Measurements from ENCODE around the gene RAP1A.
"Not testable (repeated sequence)": the region's sequence is repeated elsewhere in the genome, so short reads cannot be mapped to it uniquely, and the experiment has no call there.

The RAP1A gene

GRCh38 chr1:111599781-111600693 lies 19.6 kb upstream of the RAP1A start:
- no peak for DNase-seq

GRCh38 chr1:111600886-111601386 lies 18.7 kb upstream of the RAP1A start:
- DNase-seq = no peak

- no peak for DNase-seq
These were observed 17.3 kb upstream of the RAP1A start for GRCh38 chr1:111602302-111602701.

GRCh38 chr1:111602974-111603373 lies 16.6 kb upstream of the RAP1A start:
- DNase-seq = no peak

GRCh38 chr1:111603979-111604378 lies 15.6 kb upstream of the RAP1A start:
- no peak for DNase-seq

- peak; percentile 76 for DNase-seq
These were observed 14.7 kb upstream of the RAP1A start for GRCh38 chr1:111604931-111605330.

- peak; percentile 10 for DNase-seq
These were observed 14.0 kb upstream of the RAP1A start for GRCh38 chr1:111605576-111605975.

- not testable (repeated sequence) for DNase-seq
These were observed 13.0 kb upstream of the RAP1A start for GRCh38 chr1:111606457-111607215.

- not testable (repeated sequence) for DNase-seq
These were observed 11.1 kb upstream of the RAP1A start for GRCh38 chr1:111608528-111608927.

- DNase-seq = peak; percentile 35
These were observed 7.6 kb upstream of the RAP1A start for GRCh38 chr1:111611986-111612385.

- DNase-seq = no peak
These were observed 3.5 kb upstream of the RAP1A start for GRCh38 chr1:111615870-111616715.

GRCh38 chr1:111618081-111618480 lies 1.5 kb upstream of the RAP1A start:
- no peak for DNase-seq

- no peak for DNase-seq
These were observed 491 bp upstream of the RAP1A start for GRCh38 chr1:111618961-111619634.

GRCh38 chr1:111620441-111620971 lies 917 bp downstream of the RAP1A start:
- DNase-seq = no peak

- DNase-seq = peak; percentile 25
These were observed 1.5 kb downstream of the RAP1A start for GRCh38 chr1:111621050-111621449.

- DNase-seq = no peak
These were observed 2.6 kb downstream of the RAP1A start for GRCh38 chr1:111622166-111622565.

GRCh38 chr1:111624382-111624781 lies 4.8 kb downstream of the RAP1A start:
- no peak for DNase-seq

- DNase-seq = no peak
These were observed 5.7 kb downstream of the RAP1A start for GRCh38 chr1:111625276-111625675.

- DNase-seq = peak; percentile 63
These were observed 8.6 kb downstream of the RAP1A start for GRCh38 chr1:111628153-111628552.

- no peak for DNase-seq
These were observed 9.8 kb downstream of the RAP1A start for GRCh38 chr1:111629190-111629954.

- DNase-seq = no peak
These were observed 11.0 kb downstream of the RAP1A start for GRCh38 chr1:111630567-111630966.

Data from NCI-H226 (cell line).